DOHH2 (cell line): ENCODE results near the gene SEC62.

Source experiments
- CTCF ChIP-seq: fragments of 200-600 bp; sonication (generic); IDR thresholded peaks from one replicate; pipeline ENCODE4 v1.5.1; 2014; ENCODE audit warnings: antibody characterized with exemption, mild to moderate bottlenecking, low read depth, low read length; ENCODE audit not compliant: poor library complexity, severe bottlenecking
- EZH2phosphoT487 ChIP-seq: fragments of 200-600 bp; sonication (generic); IDR thresholded peaks from 2 replicates; pipeline ENCODE4 v1.6.1; 2017; ENCODE audit warnings: borderline replicate concordance, mild to moderate bottlenecking, antibody characterized with exemption, low read length, moderate library complexity, mixed read lengths

GRCh38 chr3:169992156-169992555, 25.5 kb downstream of the SEC62 start:
- TF ChIP-seq CTCF = no peak
- no peak for TF ChIP-seq EZH2phosphoT487
